AG04449 (cell line): Measurements from ENCODE around the gene SLC35D1.

Experiments
- CTCF ChIA-PET: fragments of 350-600 bp; formaldehyde crosslinking; extraction: SDS; loops from one replicate; lab custom pipeline; 2021; ENCODE audit warnings: antibody characterized with exemption; lab: Yijun Ruan, JAX
- POLR2A ChIA-PET: fragments of 400-600, 350-600 bp; formaldehyde crosslinking; extraction: SDS; loops from one replicate; lab custom pipeline; 2020; ENCODE audit warnings: antibody characterized with exemption, inconsistent platforms; lab: Yijun Ruan, JAX
- DNase-seq: peaks from one replicate; pipeline ENCODE4 v3.0.0-alpha.2; 2010; ENCODE audit warnings: low read depth, low spot score
- H3K4me3 ChIP-seq: 2 replicates; pipeline ENCODE4 v1.5.1; 2011; ENCODE audit warnings: low read depth, mild to moderate bottlenecking, control low read depth, low read length
- TF ChIP-seq, protein P1 (sequence below): IDR thresholded peaks from one replicate; pipeline ENCODE4 v1.5.1; 2011; ENCODE audit warnings: mild to moderate bottlenecking, moderate library complexity, low read length, control low read depth, inconsistent platforms; ENCODE audit not compliant: insufficient read depth; ENCODE audit errors: missing control alignments

The SLC35D1 gene

DNA sequence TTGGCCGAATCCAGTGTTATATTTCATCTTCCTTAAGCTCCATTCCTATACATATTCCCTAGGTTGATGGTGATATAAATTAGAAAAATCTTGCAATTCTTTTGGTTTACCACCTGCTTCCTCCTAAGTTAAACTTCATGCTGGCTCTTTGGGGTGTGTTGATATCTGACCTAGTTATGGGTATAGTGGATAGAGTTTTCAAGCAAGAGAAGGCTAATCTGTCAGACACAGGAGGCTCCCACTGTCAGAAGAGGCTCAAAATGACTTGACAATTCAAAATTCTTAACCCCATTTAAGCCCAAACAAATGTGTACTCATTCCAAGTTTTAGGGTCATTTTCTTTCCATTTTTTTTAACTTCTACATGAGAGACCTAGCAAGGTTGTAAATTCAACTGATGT lies 8.5 kb upstream of the SLC35D1 start:
- ChIA-PET POLR2A (no interaction called here), CTCF (interaction anchor here (0.5 to 1.2 kb wide), 2 partner anchors 87 to 375 kb away, joined by 3 read pairs; no protein-coding TSS in a partner anchor)
- no peak overlapping the region for H3K4me3 ChIP-seq
- DNase-seq: no peak
- TF ChIP-seq, protein P1, sequence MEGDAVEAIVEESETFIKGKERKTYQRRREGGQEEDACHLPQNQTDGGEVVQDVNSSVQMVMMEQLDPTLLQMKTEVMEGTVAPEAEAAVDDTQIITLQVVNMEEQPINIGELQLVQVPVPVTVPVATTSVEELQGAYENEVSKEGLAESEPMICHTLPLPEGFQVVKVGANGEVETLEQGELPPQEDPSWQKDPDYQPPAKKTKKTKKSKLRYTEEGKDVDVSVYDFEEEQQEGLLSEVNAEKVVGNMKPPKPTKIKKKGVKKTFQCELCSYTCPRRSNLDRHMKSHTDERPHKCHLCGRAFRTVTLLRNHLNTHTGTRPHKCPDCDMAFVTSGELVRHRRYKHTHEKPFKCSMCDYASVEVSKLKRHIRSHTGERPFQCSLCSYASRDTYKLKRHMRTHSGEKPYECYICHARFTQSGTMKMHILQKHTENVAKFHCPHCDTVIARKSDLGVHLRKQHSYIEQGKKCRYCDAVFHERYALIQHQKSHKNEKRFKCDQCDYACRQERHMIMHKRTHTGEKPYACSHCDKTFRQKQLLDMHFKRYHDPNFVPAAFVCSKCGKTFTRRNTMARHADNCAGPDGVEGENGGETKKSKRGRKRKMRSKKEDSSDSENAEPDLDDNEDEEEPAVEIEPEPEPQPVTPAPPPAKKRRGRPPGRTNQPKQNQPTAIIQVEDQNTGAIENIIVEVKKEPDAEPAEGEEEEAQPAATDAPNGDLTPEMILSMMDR: no peak

DNA sequence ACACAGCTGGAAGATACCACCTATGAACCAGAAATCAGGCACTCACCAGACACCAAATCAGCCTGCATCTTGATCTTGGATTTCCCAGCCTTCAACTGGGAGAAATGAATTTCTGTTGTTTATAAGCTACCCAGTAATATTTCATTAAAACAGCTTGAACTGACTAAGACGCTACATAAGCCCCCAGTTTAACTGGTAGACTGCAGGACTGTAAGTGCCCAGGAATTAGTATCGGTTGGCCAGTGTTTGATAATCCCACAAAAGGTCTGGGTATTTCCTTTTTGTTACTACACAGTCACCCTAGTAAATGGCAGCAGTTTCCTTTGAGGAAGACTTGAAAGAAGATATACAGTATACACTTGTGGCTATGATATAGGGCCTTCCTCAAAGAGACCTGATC lies 7.3 kb upstream of the SLC35D1 start:
- TF ChIP-seq, protein P1: no peak
- no peak overlapping the region for H3K4me3 ChIP-seq
- POLR2A ChIA-PET: interaction anchor here (1.0 kb wide), 1 partner anchor 41 kb away, joined by 7 read pairs; no protein-coding TSS in a partner anchor
- no peak for DNase-seq
- CTCF ChIA-PET: interaction anchor here (3.5 kb wide), 1 partner anchor 88 kb away, joined by 15 read pairs; no protein-coding TSS in a partner anchor

DNA sequence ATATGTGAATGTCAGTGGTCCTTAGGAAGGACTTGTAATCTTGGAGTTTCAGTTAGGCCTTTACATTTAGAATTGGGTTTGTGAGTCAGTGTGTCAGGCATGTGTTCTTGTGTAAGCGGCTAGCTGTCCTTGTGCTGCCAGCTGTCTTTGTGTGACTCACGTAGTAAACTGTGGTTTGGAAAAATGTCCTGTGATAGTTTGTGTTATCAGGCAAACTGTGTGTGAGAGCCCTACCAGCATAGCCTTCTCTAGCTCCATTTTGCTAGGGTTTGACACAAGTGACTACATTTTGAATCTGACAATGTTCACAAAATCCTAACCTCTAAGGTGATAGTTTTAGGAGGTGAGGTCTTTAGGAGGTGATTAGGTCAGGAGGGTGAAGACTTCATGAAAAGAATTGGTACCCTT lies 6.9 kb upstream of the SLC35D1 start:
- POLR2A ChIA-PET: interaction anchor here (0.6 to 1.0 kb wide), 2 partner anchors 41 to 75 kb away, joined by 3 to 7 read pairs; no protein-coding TSS in a partner anchor
- TF ChIP-seq, protein P1: no peak
- no peak overlapping the region for H3K4me3 ChIP-seq
- peak; percentile 96 for DNase-seq
- CTCF ChIA-PET: interaction anchor here (0.9 to 3.5 kb wide), 2 partner anchors 75 to 88 kb away, joined by 3 to 15 read pairs; no protein-coding TSS in a partner anchor

DNA sequence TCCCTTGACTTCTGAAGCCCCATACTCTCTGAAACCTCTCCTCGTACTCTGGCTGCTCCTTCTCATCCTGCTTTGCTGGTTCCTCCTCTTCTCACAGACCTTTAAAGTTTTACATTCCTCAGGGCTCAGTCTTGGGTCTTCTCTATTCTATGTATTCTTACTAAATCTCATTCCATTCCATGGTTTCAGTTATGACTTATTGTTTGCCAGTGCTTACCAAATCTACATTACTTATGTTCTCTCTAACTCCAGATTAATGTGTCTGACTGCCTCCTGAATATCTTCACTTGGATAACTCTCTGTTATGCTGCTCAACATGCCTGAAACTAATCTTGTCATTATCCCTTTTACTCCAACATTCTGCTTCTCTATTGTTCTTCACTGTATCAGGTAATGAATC lies 5.4 kb upstream of the SLC35D1 start:
- no peak overlapping the region for H3K4me3 ChIP-seq
- DNase-seq: no peak
- TF ChIP-seq, protein P1: no peak
- CTCF ChIA-PET: interaction anchor here (1.5 to 3.5 kb wide), 2 partner anchors 9 to 90 kb away, joined by 6 to 15 read pairs; no protein-coding TSS in a partner anchor
- POLR2A ChIA-PET: interaction anchor here (0.6 kb wide), 1 partner anchor 29 kb away, joined by 3 read pairs; no protein-coding TSS in a partner anchor

DNA sequence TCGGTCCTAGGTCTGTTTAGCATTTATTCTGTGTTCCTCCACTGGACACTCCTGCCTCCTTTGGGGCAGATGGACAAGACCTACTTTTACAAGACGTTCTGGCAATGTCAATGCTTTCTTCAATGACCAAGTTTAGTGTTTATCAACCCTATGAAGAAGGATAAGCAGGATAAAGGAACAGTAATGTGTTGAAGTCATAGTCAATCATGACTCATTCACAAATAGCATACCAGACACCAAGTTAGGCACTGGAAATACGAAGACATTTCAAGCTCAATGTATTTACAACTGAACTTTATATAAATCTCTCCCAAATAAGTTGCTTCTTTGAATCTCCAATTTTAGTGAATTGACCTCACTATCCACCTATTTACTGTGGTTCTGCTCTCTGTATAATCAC lies 4.8 kb upstream of the SLC35D1 start:
- ChIA-PET POLR2A (interaction anchor here (0.6 kb wide), 1 partner anchor 29 kb away, joined by 3 read pairs; no protein-coding TSS in a partner anchor), CTCF (interaction anchor here (0.9 to 3.5 kb wide), 3 partner anchors 9 to 90 kb away, joined by 3 to 15 read pairs (median 6); no protein-coding TSS in a partner anchor)
- no peak for DNase-seq
- no peak overlapping the region for H3K4me3 ChIP-seq
- TF ChIP-seq, protein P1: no peak

DNA sequence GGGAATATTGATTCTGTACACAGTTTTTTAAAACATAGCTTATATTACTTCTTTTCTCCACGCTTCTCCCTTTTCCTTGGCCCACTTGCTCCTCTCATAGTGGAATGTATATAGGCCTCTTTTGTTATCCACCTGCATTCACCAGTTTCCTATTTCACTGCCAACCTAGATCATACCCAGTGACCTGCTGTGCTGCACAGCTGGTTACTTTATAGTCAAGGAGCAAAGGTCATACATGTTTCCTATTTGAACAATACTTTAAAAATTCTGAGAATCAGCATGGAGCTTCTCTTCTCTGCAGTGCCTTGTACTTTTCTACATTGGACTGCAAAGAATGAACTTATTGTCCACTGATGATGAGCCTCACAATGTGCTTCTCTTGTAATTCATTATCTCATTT lies 4.3 kb upstream of the SLC35D1 start:
- ChIA-PET CTCF (interaction anchor here (0.9 to 3.5 kb wide), 3 partner anchors 8 to 91 kb away, joined by 3 to 15 read pairs (median 6); no protein-coding TSS in a partner anchor), POLR2A (no interaction called here)
- TF ChIP-seq, protein P1: no peak
- no peak overlapping the region for H3K4me3 ChIP-seq
- DNase-seq: no peak
